Stimulated activated naive CD8-positive, alpha-beta T cell treated with anti-CD3 and anti-CD28 coated beads, Interleukin-15, Interleukin-2, amounts not matched to agents 100 U/mL and 50 U/mL, for 24 hours (primary cell): Measurements from ENCODE around the gene DNAJC30.

ENCODE experiments used
- ATAC-seq: fragments of 150-1000 bp; cut with Tn5 transposase; one replicate; pipeline ENCODE4 v1.10.0; 2021
- DNase-seq: peaks from one replicate; pipeline ENCODE4 v3.0.0; 2021

DNAJC30 gene

GRCh38 chr7:73707045-73707631 is 23.9 kb upstream of the DNAJC30 start:
- no peak for ATAC-seq
- peak; percentile 36 for DNase-seq

DNA sequence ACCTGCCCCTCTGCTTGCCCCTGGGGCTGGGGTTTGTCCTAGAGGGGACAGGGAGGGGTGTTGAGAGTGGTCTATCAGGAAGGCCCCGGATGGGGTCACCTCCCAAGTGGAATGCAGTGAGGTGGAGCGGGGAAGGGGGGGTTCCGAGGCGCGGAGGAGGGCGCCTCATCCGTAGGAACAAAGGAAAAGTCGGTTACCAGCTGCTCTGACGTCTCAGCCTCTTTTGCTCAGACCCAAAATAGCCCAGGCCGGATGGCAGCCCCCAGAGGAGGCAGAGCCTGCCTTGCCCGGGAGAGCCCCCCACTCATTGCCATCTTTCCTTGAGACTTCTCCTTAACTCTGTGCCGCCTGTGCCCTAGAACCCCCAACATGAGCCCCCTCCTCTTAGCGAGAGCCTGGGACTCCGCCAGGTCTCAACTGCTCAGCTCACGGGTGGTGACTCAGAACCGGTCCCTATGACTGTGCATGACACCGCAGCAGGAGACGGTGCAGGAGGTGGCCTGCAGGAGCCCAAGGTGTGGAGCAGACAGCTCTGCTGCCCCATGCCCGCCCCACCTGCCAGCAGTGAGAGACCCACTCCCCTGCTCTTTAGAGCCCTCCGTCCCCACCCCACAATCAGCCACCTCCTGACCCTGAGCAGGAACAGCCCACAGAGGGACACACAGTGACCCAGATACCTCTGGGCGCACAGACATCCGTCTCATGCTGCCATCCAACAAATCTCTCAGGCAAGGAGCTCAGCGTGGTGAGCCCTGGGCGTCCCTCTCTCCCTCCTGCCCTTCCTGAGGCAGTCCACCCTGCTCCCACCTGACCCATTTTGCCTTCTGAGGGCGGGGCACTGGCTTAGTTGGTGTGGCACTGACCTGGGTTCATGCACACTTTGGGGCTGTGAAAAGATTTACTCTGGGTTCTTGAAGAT is 23.1 kb upstream of the DNAJC30 start:
- DNase-seq (peak; percentile 39), ATAC-seq (peak; percentile 71)

DNA sequence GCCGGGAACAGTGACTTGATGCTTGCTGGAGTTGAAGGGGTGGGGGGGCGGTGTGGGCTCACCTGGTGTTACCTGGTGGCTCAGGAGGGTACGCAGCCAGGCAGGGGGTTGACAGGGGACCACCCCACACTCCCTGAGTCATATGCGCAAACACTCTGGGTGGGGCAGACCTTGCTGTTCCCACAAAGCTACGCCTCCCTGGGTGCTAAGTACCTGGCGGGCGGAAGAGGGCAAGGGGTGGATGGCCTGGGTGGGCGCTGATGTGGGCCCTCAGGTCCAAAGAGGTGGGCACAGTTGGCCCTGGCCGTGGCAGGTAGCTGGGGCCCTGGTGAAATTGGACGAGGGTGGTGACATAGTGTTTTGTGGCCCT is 22.3 kb upstream of the DNAJC30 start:
- ATAC-seq (no peak), DNase-seq (no peak)

DNA sequence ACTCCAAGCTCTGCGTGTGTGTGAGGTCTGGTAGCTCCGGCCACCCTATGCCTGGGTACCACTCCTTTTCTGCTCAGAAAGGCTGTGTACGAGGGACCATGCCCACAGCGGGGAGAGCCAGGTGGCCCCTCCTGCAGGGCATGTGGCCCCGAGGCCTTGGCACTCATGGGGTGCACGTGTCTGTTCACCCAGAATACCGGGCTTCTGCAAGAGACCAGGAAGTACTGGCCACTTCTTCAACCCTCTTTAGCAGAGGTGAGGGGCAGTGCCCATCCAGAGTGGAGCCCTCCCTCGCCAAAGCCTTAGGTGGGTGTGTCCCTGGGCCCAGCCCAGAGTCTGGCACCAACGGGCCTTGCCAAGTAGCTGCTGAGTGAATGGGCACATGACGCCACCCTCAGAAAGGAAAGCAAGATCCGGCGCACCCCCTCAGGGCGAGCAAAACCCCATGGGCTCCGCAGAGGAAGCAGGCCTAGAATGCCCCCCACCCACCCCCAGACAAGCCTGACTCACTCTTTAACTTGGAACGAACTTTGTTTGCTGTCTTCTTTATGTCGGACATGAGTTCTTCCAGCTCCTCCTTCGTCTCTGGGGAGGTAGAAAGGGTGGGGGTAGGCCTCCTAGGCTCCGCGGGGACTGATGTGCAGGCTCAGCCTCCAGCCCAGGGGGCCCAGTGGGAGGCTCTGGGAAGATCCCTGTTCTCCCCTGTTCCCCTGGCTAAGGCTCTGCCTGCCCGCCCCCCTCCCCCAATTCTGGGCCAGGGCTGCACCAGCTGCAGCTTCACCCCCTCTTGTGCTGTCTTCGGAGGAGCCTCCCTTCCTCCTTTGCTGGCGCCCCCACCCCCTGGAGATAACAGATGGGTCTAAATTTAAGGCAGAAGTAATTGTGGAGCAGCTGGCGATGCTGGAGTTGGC is 21.6 kb upstream of the DNAJC30 start:
- ATAC-seq (no peak), DNase-seq (no peak)

- peak; percentile 50 for ATAC-seq
- DNase-seq: peak; percentile 53
Measured at GRCh38 chr7:73703757-73704639, 20.7 kb upstream of the DNAJC30 start.

DNA sequence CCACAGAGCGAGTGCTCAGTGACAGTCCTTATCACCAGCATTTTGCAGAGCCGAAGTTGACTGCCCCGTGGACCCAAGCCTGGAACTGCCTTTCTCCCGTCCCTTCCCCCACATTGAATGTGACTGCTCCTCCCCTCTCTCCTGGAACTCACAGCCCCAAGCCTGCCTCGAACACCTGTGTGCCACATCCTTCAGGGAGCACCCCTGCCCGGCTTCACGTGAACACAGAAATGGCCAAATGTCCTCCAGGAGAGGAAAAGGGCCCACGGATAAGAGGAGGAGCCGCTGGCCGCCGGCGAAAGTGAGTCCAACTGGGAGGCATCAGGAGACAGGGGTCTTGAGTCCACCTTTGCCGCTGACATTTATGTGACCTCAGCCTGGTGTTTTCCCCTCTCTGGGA is 20.0 kb upstream of the DNAJC30 start:
- no peak for DNase-seq
- ATAC-seq: no peak

GRCh38 chr7:73702665-73703064 is 19.4 kb upstream of the DNAJC30 start:
- DNase-seq (no peak), ATAC-seq (no peak)

DNA sequence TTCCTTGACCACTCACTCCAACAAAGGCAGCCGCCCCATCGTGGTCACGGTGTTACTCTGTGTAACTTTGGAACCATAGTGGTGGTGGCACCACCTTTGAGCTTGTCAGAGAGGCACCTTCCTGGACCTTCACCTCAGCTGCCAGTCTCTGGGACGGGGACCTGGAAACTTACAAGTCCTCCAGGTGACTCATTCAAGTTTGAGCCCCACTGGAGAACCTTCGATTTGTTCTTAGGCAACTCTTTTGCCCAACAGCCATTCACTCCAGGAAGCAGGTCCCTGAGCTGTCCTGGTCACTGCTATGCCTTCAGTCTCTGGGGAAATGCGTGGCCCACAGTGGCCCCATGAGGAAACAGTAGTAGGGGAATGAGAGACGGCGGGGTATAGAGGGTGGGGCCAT is 19.0 kb upstream of the DNAJC30 start:
- DNase-seq: no peak

DNA sequence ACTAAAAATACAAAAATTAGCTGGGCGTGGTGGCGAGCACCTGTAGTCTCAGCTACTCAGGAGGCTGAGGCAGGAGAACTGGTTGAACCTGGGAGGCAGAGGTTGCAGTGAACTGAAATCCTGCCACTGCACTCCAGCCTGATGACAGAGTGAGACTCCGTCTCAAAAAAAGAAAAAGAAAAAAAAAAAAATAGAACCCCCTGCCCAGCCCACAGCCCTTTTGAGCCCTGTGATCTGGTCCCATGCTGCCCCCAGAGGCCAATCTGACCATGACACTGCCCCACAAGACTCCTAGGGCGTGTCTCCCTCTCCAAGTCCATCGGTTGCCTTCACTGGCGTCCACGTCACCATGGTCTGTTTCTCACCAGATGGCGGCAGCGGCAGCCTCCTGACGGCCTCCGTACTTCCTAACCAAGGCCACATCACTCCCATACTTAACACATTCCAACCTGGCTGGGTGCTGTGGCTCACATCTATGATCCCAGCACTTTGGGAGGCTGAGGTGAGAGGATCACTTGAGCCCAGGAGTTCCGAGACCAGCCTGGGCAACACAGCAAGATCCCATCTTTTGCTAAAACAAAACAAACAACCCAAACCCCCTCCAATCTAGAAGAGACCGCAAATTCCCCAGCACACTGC is 18.2 kb upstream of the DNAJC30 start:
- ATAC-seq (no peak), DNase-seq (peak; percentile 50)

More for the DNA sequence above, 19.0 kb upstream of the DNAJC30 start:
- no peak for ATAC-seq

GRCh38 chr7:73700581-73701134 is 17.4 kb upstream of the DNAJC30 start:
- ATAC-seq (no peak), DNase-seq (no peak)

- DNase-seq (no peak), ATAC-seq (no peak)
Measured at GRCh38 chr7:73700069-73700423, 16.8 kb upstream of the DNAJC30 start.

GRCh38 chr7:73699370-73700068 is 16.3 kb upstream of the DNAJC30 start:
- ATAC-seq: no peak
- DNase-seq: no peak

GRCh38 chr7:73698410-73698809 is 15.2 kb upstream of the DNAJC30 start:
- no peak for ATAC-seq

DNA sequence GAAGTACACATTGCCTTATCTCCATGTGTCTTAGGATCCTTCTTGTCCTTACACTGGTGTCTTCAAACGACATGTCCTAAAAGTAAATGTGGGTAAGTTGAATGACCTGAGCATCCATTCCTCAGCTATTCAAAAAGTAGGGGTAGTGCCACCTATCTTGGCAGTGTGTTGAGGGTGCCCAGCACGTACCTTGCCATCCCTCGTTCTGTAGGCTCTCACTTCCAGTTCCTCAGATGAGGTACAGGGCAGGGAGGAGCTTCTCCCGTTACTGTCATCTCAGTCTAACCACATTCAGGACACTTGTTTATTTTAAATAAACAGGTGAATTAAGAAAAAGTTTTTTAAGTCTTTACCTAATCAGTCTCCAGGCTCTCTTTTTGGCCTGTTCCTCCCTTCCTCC is 13.1 kb upstream of the DNAJC30 start:
- ATAC-seq (no peak), DNase-seq (no peak)

More at GRCh38 chr7:73698410-73698809, 15.2 kb upstream of the DNAJC30 start:
- no peak for DNase-seq

GRCh38 chr7:73690646-73691045 is 7.4 kb upstream of the DNAJC30 start:
- ATAC-seq (no peak), DNase-seq (no peak)

GRCh38 chr7:73688288-73688687 is 5.0 kb upstream of the DNAJC30 start:
- no peak for DNase-seq

GRCh38 chr7:73685311-73685710 is 2.1 kb upstream of the DNAJC30 start:
- DNase-seq (no peak), ATAC-seq (no peak)

More at GRCh38 chr7:73688288-73688687, 5.0 kb upstream of the DNAJC30 start:
- ATAC-seq: no peak

GRCh38 chr7:73683788-73684693 is 788 bp upstream of the DNAJC30 start:
- ATAC-seq (peak; percentile 0), DNase-seq (peak; percentile 30)

GRCh38 chr7:73682745-73683055 is 553 bp downstream of the DNAJC30 start:
- ATAC-seq (no peak), DNase-seq (peak; percentile 30)
